C4-2B (cell line): ENCODE data around the gene SPTA1.

Experiments used
- H3K27ac ChIP-seq: fragments of 450-650 bp; 2 replicates; pipeline ENCODE4 v1.5.1; 2017
- ZFX ChIP-seq: fragments of 450-650 bp; IDR thresholded peaks from 2 replicates; pipeline ENCODE4 v1.6.1; 2017
- TF ChIP-seq, protein P1 (sequence below): fragments of 450-650 bp; conservative IDR thresholded peaks from 2 replicates; pipeline ENCODE4 v1.5.1; 2017; ENCODE audit warnings: mild to moderate bottlenecking

The SPTA1 gene

DNA sequence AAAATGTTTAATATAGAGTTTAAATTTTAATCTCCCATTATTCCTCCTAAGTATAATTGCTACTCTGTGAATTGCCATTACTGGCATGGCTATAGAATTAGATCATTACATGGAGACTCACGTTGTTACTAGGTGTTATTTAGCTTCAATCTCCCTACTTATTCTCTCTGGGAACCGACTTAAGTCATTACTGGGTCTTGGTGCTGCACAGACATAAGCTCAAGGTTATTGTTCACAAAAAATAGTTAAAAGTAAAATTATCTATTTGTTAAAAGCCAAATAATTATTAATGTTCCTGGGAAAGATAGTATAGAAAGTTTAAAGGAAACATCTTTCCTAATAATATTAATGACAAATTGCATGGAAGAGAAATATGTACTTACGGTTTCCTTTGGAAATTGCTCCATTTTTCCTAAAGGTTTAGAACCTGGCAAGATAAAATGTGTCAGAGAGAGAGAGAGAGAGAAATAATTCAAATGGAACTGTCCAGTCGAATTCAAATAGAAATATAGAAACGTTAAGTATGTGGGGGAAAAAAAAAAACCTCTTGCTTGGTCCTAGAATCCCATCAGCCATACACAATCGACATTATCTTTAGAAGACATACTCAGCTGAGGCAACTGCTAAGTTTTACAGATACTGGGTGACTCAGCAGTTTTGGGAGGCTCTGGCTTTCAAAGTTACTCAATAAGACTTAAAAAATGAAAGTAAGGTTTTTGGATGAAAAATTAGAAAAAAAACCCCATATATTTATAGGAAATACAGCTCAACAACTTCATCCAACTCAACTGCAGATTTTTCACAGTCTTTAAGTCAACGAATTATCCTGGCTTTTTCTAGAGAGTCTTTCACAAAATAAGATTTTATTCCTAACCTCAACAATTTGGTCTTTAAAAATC lies at the start of gene SPTA1:
Gene SPTA1 (minus strand): TSS at position 605 of the 899 bp plus-strand sequence. CDS start 198 bp downstream, at position 407.
- no peak within 1 kb of the TSS for H3K27ac ChIP-seq
- TF ChIP-seq, protein P1, sequence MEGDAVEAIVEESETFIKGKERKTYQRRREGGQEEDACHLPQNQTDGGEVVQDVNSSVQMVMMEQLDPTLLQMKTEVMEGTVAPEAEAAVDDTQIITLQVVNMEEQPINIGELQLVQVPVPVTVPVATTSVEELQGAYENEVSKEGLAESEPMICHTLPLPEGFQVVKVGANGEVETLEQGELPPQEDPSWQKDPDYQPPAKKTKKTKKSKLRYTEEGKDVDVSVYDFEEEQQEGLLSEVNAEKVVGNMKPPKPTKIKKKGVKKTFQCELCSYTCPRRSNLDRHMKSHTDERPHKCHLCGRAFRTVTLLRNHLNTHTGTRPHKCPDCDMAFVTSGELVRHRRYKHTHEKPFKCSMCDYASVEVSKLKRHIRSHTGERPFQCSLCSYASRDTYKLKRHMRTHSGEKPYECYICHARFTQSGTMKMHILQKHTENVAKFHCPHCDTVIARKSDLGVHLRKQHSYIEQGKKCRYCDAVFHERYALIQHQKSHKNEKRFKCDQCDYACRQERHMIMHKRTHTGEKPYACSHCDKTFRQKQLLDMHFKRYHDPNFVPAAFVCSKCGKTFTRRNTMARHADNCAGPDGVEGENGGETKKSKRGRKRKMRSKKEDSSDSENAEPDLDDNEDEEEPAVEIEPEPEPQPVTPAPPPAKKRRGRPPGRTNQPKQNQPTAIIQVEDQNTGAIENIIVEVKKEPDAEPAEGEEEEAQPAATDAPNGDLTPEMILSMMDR: no peak

DNA sequence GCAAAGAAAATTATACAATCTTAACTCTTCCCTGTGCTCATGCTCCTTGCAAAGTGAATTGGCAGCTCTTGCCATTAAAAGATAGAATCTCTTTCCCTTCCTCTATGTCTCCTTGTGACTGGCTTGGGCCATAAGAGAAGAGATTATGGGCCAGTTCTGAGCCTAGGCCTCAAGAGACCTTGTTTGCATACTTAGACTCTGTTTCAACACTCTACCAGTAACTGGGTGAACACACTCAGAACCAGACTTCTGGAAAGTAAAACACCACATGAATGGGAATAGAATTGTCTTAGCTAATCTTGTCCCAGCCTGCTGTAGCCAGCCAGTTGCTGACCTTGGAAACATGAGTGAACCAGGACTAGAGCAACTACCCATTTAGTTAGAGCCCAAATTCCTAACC lies 49.3 kb upstream of the SPTA1 start:
- no peak overlapping the region for H3K27ac ChIP-seq
- TF ChIP-seq ZFX: no peak
- TF ChIP-seq, protein P1: no peak

DNA sequence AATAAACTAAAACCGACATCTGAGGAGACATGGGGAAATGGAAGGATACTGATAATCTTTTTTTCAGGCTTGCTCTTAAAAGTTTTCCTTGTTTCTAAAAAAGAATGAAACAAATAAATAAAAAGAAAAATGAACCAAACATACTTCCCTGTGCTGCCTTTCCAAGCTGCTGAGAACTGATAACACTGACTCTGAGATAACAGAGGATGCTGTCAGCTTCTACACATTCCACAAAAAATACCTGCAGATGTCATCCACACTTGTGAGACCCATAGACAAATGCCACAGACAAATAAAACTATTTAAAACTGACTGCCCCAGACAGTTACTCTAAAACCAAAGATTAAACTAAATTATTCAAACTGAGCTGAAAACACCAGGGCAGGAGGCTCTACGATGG lies 46.0 kb upstream of the SPTA1 start:
- no peak for TF ChIP-seq ZFX
- TF ChIP-seq, protein P1: no peak
- H3K27ac ChIP-seq: no peak overlapping the region

DNA sequence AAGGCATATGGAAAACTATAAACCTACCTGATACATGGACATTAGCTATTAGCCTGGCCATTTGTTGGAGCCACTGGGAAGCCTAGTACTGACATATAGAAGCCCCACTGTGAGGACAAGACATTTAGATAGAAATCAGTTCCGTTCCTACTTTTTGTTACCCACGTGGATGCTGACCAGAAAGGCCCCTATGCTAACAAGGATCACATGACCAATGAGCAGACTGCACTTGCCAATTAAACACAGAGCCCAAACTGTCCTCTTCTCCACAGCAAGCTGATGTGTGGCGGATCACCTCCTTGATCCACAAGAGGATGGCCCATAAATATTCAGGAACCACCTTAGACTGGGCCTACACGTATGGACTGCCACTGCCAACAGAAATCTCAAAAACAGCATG lies 45.2 kb upstream of the SPTA1 start:
- TF ChIP-seq, protein P1: no peak
- TF ChIP-seq ZFX: no peak
- H3K27ac ChIP-seq: no peak overlapping the region

DNA sequence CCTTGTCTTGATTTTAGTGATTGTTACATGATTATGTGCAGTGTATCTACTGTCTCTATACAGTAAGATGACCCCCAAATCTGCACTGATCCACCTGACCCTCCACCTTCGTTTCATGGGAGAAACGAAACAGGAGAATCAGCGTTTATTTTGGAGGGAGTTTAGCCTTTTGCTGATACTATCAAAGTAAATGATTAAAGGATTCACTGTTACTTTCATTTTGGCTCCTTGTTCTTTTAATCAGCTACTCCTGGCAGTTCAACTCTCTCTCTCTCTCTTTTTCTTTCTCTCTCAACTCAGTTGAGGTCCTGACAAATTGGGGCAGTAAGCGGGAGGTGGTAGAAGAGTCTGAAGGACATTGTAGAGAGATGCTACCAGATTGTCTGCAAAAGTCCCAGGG lies 43.9 kb upstream of the SPTA1 start:
- TF ChIP-seq, protein P1: no peak
- no peak for TF ChIP-seq ZFX
- no peak overlapping the region for H3K27ac ChIP-seq

DNA sequence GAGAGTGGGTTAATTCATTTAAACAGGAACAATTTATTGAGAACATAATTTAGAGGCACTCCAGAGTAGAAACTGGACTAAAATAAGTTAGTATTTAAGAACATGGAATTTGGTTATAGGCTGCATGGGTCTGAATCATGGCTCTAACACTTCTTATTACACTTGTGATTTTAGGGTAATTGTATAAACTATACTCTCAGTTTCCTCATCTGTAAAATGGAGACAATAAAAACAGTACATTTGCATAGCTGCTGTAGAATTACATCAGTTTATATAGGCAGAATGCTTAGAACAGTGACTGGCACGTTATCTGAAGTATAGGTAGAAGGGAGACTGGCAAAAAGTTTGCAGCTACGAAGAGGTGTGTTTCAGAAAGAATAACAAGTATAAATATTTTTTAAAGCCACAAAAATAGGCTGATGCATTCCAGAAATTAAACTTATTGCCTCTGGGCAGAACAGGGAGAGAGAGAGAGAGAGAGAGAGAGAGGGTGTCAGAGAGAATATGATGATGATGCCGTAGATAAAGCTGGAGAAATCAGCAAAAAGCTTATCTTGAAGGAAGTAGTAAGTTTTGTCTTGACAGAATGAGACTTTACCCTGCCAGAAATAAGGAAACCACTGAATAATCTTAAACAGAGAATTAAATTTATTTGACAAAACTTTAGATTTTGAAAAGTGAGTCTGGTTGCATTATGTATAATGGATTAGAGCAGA lies 42.2 kb upstream of the SPTA1 start:
- TF ChIP-seq ZFX: no peak
- TF ChIP-seq, protein P1: no peak

DNA sequence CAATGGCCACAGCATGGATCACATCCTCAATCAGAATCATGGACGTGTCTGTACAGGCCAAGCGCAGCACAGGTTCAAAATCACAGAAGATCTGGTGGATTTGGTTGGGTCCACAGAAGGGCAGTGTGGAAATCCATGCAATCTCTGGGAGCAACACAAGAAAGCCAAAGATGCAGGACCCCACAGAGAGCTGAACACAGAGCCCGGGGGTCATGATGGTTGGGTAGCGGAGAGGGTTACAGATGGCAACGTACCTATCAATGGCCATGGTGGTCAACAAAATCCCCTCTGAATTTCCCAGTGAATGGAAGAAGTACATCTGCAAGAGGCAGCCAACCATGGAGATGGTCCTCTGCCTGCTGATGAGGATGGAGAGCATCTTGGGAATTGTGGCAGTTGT lies 37.9 kb upstream of the SPTA1 start:
- H3K27ac ChIP-seq: no peak overlapping the region
- TF ChIP-seq, protein P1: no peak
- no peak for TF ChIP-seq ZFX

More for the DNA sequence above, 42.2 kb upstream of the SPTA1 start:
- H3K27ac ChIP-seq: no peak overlapping the region
